SK-MEL-5 (cell line): ENCODE results near the gene MAST4. TPM values are rescaled to one million over a fixed set of nuclear protein-coding genes. Genes with fewer than 3 reads are reported as not detected.

Experiments
- DNase-seq: peaks from one replicate; pipeline ENCODE4 v3.0.0-alpha.2; 2016; ENCODE audit warnings: low read depth, low spot score
- in situ Hi-C: cut with HindIII; loops from 2 replicates; pipeline ENCODE4 v1.10.0; 2016; ENCODE audit warnings: low sequenced_read_pairs, high pct_unique_total_duplicates, low pct_unique_long_range_greater_than_20kb
- total RNA-seq: library from RNA; depleted of rRNA; stranded (reverse); fragments of >200 nt; shearing (Covaris generic); gene quantifications from 2 replicates; pipeline ENCODE4 v1.2.3, GENCODE V29; 2014

The MAST4 gene
- total RNA-seq, 1 experiment from 2014 or later: 1.6 TPM

GRCh38 chr5:66888613-66889012 lies 292.4 kb downstream of the MAST4 start:
- in situ Hi-C loops: no loop called here
- DNase-seq: no peak

GRCh38 chr5:66889056-66889455 lies 292.9 kb downstream of the MAST4 start:
- no peak for DNase-seq
- in situ Hi-C loops: no loop called here

- in situ Hi-C loops: no loop called here
- no peak for DNase-seq
Measured at GRCh38 chr5:66889524-66889923, 293.3 kb downstream of the MAST4 start.

- no peak for DNase-seq
- in situ Hi-C loops: no loop called here
Measured at GRCh38 chr5:66891184-66891925, 295.2 kb downstream of the MAST4 start.

GRCh38 chr5:66892716-66893115 lies 296.5 kb downstream of the MAST4 start:
- DNase-seq: no peak
- in situ Hi-C loops: no loop called here

- no peak for DNase-seq
- in situ Hi-C loops: no loop called here
Measured at GRCh38 chr5:66894480-66895240, 298.5 kb downstream of the MAST4 start.

- DNase-seq: peak; percentile 89
- in situ Hi-C loops: no loop called here
Measured at GRCh38 chr5:66896171-66896570, 300.0 kb downstream of the MAST4 start.

GRCh38 chr5:66897356-66897755 lies 301.2 kb downstream of the MAST4 start:
- in situ Hi-C loops: no loop called here
- no peak for DNase-seq

GRCh38 chr5:66898241-66898995 lies 302.2 kb downstream of the MAST4 start:
- in situ Hi-C loops: no loop called here
- DNase-seq: no peak

GRCh38 chr5:66903218-66903617 lies 307.0 kb downstream of the MAST4 start:
- in situ Hi-C loops: no loop called here
- DNase-seq: no peak

- DNase-seq: no peak
- in situ Hi-C loops: no loop called here
Measured at GRCh38 chr5:66903709-66904108, 307.5 kb downstream of the MAST4 start.

GRCh38 chr5:66904189-66904588 lies 308.0 kb downstream of the MAST4 start:
- in situ Hi-C loops: no loop called here
- DNase-seq: peak; percentile 45

- in situ Hi-C loops: no loop called here
- peak; percentile 15 for DNase-seq
Measured at GRCh38 chr5:66906021-66906420, 309.8 kb downstream of the MAST4 start.

GRCh38 chr5:66908230-66908629 lies 312.0 kb downstream of the MAST4 start:
- in situ Hi-C loops: no loop called here
- no peak for DNase-seq

- DNase-seq: no peak
- in situ Hi-C loops: no loop called here
Measured at GRCh38 chr5:66909364-66909763, 313.2 kb downstream of the MAST4 start.

- in situ Hi-C loops: no loop called here
- no peak for DNase-seq
Measured at GRCh38 chr5:66912787-66913186, 316.6 kb downstream of the MAST4 start.

GRCh38 chr5:66915531-66915930 lies 319.3 kb downstream of the MAST4 start:
- no peak for DNase-seq
- in situ Hi-C loops: no loop called here

- in situ Hi-C loops: no loop called here
- DNase-seq: no peak
Measured at GRCh38 chr5:66922881-66923280, 326.7 kb downstream of the MAST4 start.
